ENCODE results near the gene SKIL. TPM values are rescaled to one million over a fixed set of nuclear protein-coding genes. Genes with fewer than 3 reads are reported as not detected.

Gene SKIL
- total RNA-seq, 1 experiment from 2014 or later: 94.2 TPM

DNA sequence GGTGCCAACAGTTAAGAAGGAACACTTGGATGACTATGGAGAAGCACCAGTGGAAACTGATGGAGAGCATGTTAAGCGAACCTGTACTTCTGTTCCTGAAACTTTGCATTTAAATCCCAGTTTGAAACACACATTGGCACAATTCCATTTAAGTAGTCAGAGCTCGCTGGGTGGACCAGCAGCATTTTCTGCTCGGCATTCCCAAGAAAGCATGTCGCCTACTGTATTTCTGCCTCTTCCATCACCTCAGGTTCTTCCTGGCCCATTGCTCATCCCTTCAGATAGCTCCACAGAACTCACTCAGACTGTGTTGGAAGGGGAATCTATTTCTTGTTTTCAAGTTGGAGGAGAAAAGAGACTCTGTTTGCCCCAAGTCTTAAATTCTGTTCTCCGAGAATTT is 3.0 kb downstream of the SKIL start:
- Histone ChIP-seq H3K27ac (ENCODE audit: low read length) (peak overlapping the region; percentile 93; the same call in 1 of the 2 replicates), H3K36me3 (ENCODE audit: control insufficient read depth, insufficient read depth, low read length) (peaks cover 6% of the 10 kb centered on the region; the same call in 1 of the 2 replicates), H3K9me3 (ENCODE audit: control insufficient read depth, insufficient read depth, low read depth, low read length) (no peaks in the 10 kb centered on the region), H3K4me3 (ENCODE audit: low read depth in 2 of 2, low read length in 2 of 2) (no peak overlapping the region; a peak in 1 of 4 replicates), H3K27me3 (ENCODE audit: control insufficient read depth, insufficient read depth, low read length) (no peaks in the 10 kb centered on the region), H3K4me1 (ENCODE audit: control insufficient read depth, insufficient read depth, low read length) (peaks cover 26% of the 10 kb centered on the region)
- ATAC-seq: no peak
- ChIA-PET CTCF (no interaction called here), POLR2A (no interaction called here)
- no peak for DNase-seq (ENCODE audit: low read depth, low spot score)
- in situ Hi-C loops (cut with HindIII; ENCODE audit: low pct_unique_long_range_greater_than_20kb, low sequenced_read_pairs): no loop called here
- TF ChIP-seq, protein P1, sequence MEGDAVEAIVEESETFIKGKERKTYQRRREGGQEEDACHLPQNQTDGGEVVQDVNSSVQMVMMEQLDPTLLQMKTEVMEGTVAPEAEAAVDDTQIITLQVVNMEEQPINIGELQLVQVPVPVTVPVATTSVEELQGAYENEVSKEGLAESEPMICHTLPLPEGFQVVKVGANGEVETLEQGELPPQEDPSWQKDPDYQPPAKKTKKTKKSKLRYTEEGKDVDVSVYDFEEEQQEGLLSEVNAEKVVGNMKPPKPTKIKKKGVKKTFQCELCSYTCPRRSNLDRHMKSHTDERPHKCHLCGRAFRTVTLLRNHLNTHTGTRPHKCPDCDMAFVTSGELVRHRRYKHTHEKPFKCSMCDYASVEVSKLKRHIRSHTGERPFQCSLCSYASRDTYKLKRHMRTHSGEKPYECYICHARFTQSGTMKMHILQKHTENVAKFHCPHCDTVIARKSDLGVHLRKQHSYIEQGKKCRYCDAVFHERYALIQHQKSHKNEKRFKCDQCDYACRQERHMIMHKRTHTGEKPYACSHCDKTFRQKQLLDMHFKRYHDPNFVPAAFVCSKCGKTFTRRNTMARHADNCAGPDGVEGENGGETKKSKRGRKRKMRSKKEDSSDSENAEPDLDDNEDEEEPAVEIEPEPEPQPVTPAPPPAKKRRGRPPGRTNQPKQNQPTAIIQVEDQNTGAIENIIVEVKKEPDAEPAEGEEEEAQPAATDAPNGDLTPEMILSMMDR (IDR thresholded peaks at IDR 0.05): no peak
- TF ChIP-seq SIN3A (IDR thresholded peaks at IDR 0.05; ENCODE audit: borderline replicate concordance, insufficient read depth, low read depth, low read length): no peak
- TF ChIP-seq TCF7L2 (IDR thresholded peaks at IDR 0.05; ENCODE audit: low read depth, low read length): no peak
- TF ChIP-seq POLR2AphosphoS5 (IDR thresholded peaks at IDR 0.05; ENCODE audit: low read depth, low read length): no peak
- TF ChIP-seq REST (IDR thresholded peaks at IDR 0.05; ENCODE audit: insufficient read depth in 1 of 2, low read depth in 2 of 2, low read length in 1 of 2): no peak
- intact Hi-C loops (cut with micrococcal nuclease; ENCODE audit: unreplicated experiment): no loop called here
- BruUV-seq (replicated peaks): no TSS peak

GRCh38 chr3:170360916-170361315 is 3.4 kb downstream of the SKIL start:
- H3K4me3 ChIP-seq (ENCODE audit: low read depth in 2 of 2, low read length in 2 of 2): peak overlapping the region; percentile 0 to 25; a peak in 3 of 4 replicates

GRCh38 chr3:170361711-170362110 is 4.2 kb downstream of the SKIL start:
- H3K9me3 ChIP-seq (ENCODE audit: control insufficient read depth, insufficient read depth, low read depth, low read length): no peaks in the 10 kb centered on the region
- H3K4me1 ChIP-seq (ENCODE audit: control insufficient read depth, insufficient read depth, low read length): peaks cover 22% of the 10 kb centered on the region
- no TSS peak for BruUV-seq (replicated peaks)
- peaks cover 6% of the 10 kb centered on the region; the same call in 1 of the 2 replicates for H3K36me3 ChIP-seq (ENCODE audit: control insufficient read depth, insufficient read depth, low read length)
- CTCF ChIA-PET: no interaction called here
- ATAC-seq (no peak), DNase-seq (ENCODE audit: low read depth, low spot score) (no peak)
- H3K27me3 ChIP-seq (ENCODE audit: control insufficient read depth, insufficient read depth, low read length): no peaks in the 10 kb centered on the region
- in situ Hi-C loops (cut with HindIII; ENCODE audit: low pct_unique_long_range_greater_than_20kb, low sequenced_read_pairs): no loop called here
- intact Hi-C loops (cut with micrococcal nuclease; ENCODE audit: unreplicated experiment): no loop called here
- POLR2A ChIA-PET: no interaction called here
- H3K27ac ChIP-seq (ENCODE audit: low read length): no peak overlapping the region
- TF ChIP-seq REST (IDR thresholded peaks at IDR 0.05; ENCODE audit: insufficient read depth in 1 of 2, low read depth in 2 of 2, low read length in 1 of 2): no peak
- no peak for TF ChIP-seq POLR2AphosphoS5 (IDR thresholded peaks at IDR 0.05; ENCODE audit: low read depth, low read length)
- TF ChIP-seq, protein P1 (IDR thresholded peaks at IDR 0.05): no peak
- TF ChIP-seq TCF7L2 (IDR thresholded peaks at IDR 0.05; ENCODE audit: low read depth, low read length): no peak
- TF ChIP-seq SIN3A (IDR thresholded peaks at IDR 0.05; ENCODE audit: borderline replicate concordance, insufficient read depth, low read depth, low read length): no peak
- no peak overlapping the region; a peak in 1 of 4 replicates for H3K4me3 ChIP-seq (ENCODE audit: low read depth in 2 of 2, low read length in 2 of 2)

More at GRCh38 chr3:170360916-170361315, 3.4 kb downstream of the SKIL start:
- ATAC-seq: no peak
- 0 out of 2 replicates have a peak overlapping the region, but pooled peaks have one; percentile 93 for H3K27ac ChIP-seq (ENCODE audit: low read length)
- ChIA-PET CTCF (no interaction called here), POLR2A (no interaction called here)
- in situ Hi-C loops (cut with HindIII; ENCODE audit: low pct_unique_long_range_greater_than_20kb, low sequenced_read_pairs) (no loop called here), intact Hi-C loops (cut with micrococcal nuclease; ENCODE audit: unreplicated experiment) (no loop called here)
- no TSS peak for BruUV-seq (replicated peaks)
- no peaks in the 10 kb centered on the region for H3K9me3 ChIP-seq (ENCODE audit: control insufficient read depth, insufficient read depth, low read depth, low read length)
- peaks cover 6% of the 10 kb centered on the region; the same call in 1 of the 2 replicates for H3K36me3 ChIP-seq (ENCODE audit: control insufficient read depth, insufficient read depth, low read length)
- DNase-seq (ENCODE audit: low read depth, low spot score): no peak
- peaks cover 22% of the 10 kb centered on the region for H3K4me1 ChIP-seq (ENCODE audit: control insufficient read depth, insufficient read depth, low read length)
- TF ChIP-seq TCF7L2 (IDR thresholded peaks at IDR 0.05; ENCODE audit: low read depth, low read length) (no peak), POLR2AphosphoS5 (IDR thresholded peaks at IDR 0.05; ENCODE audit: low read depth, low read length) (0 out of 2 replicates have a peak, but pooled peaks have one; percentile 23)
- no peaks in the 10 kb centered on the region for H3K27me3 ChIP-seq (ENCODE audit: control insufficient read depth, insufficient read depth, low read length)
